ENCODE measurements around the gene BCL6B.

Gene BCL6B

DNA sequence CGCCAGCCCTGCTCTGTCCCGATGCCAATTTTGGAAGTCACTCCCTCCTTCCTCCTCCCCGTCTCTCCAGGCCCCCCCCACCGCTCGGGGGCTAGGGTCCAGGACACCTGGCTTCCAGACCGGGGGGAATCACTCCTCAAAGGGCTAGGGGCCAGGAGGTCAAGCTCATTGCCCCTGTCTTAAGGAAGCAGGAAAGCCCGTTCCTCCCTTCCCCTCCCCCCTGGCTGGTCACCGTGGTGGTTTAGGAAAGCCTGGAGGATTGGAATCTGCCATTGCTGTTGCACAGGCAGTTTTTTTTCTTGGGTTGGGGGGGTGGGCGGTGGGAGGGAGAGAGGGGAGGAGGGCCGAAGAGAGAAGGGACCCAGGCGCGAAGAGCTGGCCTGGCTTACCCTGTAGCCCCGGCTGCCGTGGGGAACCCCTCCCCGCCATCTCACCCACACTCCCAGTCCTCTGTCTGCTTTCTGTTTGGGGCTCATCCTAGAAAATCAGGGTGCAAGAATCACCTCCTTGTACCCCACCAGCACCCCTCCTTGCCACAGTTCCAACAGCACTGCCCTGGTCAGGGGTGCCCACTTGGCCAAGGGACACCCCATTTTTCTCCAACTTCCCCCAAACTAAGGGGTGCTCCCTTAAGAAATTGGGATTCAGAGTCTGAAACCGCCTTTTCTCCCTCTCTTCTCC, 2.9 kb upstream of the BCL6B start:
- peak overlapping the region; percentile 94 for H3K27ac ChIP-seq (ENCODE audit: low read length)
- H3K4me1 ChIP-seq (ENCODE audit: control insufficient read depth, insufficient read depth, low read length) = peaks cover 62% of the 10 kb centered on the region
- H3K9me3 ChIP-seq (ENCODE audit: control insufficient read depth in 2 of 2, low read length in 2 of 2) = no peaks in the 10 kb centered on the region
- peaks cover 16 to 24% of the 10 kb centered on the region in 2 donors for H3K27me3 ChIP-seq (ENCODE audit: control insufficient read depth in 1 of 2, insufficient read depth in 2 of 2, low read length in 2 of 2)
- H3K36me3 ChIP-seq (ENCODE audit: control insufficient read depth in 2 of 2, insufficient read depth in 2 of 2, low read length in 2 of 2) = peaks cover 2 to 9% of the 10 kb centered on the region in 2 donors
- peak overlapping the region; percentile 94 to 97 for H3K9ac ChIP-seq (ENCODE audit: low read length in 2 of 2)
- H3K4me3 ChIP-seq (ENCODE audit: low read length in 2 of 2) = peak overlapping the region; percentile 93 to 99

DNA sequence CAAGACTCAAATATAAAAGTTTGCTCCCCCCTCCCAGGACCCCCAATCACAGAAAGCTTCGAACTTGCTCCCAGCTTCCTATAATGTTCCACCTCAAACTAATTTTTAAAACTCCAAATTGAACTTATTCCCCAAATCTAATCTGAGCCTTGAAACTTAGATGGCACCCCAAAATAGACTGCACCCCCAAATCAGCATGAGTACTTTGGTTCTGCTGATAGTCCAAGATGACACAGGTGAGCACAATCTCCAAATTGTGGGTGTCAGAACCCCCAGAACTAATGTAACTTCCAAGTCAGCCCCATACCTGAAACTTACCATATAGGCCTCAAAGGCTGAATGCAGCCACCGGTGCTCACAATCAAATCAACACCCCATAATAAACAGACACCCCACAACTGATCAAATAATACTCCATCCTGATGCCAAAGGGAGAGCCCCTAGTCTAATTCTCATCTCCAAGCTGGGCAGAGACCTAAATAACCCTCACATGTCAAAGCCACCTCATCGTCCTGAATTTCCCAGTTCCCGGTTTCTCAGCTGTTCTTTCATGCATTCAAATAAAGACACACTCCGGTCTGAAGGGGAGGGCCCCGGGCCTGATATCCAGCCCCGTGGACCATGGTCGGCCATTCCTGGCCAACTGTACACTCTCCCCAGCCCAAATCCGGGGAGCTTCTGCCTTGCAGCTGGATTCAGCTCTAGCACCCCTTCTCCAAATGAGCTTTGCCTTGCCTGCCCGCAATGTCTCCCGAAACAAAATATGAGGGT, 1.8 kb upstream of the BCL6B start:
- H3K9ac ChIP-seq (ENCODE audit: low read length in 2 of 2) = peak overlapping the region; percentile 45 to 58

DNA sequence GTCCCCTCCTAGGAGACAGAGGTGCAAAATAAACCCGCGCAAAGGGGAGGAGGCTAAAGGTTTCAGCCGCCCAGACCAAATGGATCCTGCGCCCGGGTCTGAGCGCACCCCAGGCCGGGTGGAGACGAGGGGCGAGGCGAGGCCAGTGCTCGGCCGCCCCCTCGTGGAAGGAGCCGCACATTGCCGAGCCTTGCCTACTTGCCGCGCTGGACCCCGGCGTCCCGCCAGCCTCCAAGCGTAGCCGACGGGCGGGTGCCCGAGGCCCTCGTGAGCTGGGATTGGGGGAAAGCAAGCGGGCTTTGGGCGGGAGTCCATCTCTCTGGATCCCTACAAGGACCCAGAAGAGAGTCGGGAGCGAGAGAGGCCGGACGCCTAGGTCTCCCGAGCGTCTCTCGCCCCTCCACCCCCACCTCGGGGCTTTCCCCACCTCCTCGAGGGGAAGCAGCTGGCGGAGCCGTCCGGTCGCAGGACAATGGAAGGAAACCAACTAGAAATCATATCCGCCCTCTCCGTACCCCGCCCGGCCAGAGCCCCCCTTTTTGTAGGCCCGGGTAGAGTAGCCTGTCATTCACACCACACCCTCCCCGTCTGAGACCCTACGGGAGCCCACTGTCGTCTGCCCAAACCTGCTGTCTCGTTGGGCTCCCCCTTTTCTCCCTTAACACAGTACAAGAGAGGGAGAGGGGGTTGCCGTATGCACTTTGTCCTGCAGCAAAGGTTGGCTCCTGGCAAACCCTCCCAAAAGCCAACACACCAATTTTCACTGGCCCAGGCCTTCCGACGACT, 664 bp upstream of the BCL6B start:
- H3K4me3 ChIP-seq (ENCODE audit: low read length in 2 of 2) = peak overlapping the region; percentile 31 to 59
- peaks cover 47% of the 10 kb centered on the region for H3K4me1 ChIP-seq (ENCODE audit: control insufficient read depth, insufficient read depth, low read length)
- H3K36me3 ChIP-seq (ENCODE audit: control insufficient read depth in 2 of 2, insufficient read depth in 2 of 2, low read length in 2 of 2) = peaks cover 0 to 3% of the 10 kb centered on the region in 2 donors
- H3K9ac ChIP-seq (ENCODE audit: low read length in 2 of 2) = peak overlapping the region; percentile 45 to 58
- peaks cover 16 to 24% of the 10 kb centered on the region in 2 donors for H3K27me3 ChIP-seq (ENCODE audit: control insufficient read depth in 1 of 2, insufficient read depth in 2 of 2, low read length in 2 of 2)
- H3K9me3 ChIP-seq (ENCODE audit: control insufficient read depth in 2 of 2, low read length in 2 of 2) = no peaks in the 10 kb centered on the region
- H3K27ac ChIP-seq (ENCODE audit: low read length) = peak overlapping the region; percentile 64

More for the DNA sequence above, 1.8 kb upstream of the BCL6B start:
- H3K4me1 ChIP-seq (ENCODE audit: control insufficient read depth, insufficient read depth, low read length) = peaks cover 53% of the 10 kb centered on the region
- no peaks in the 10 kb centered on the region for H3K9me3 ChIP-seq (ENCODE audit: control insufficient read depth in 2 of 2, low read length in 2 of 2)
- no peak overlapping the region for H3K27ac ChIP-seq (ENCODE audit: low read length)
- H3K36me3 ChIP-seq (ENCODE audit: control insufficient read depth in 2 of 2, insufficient read depth in 2 of 2, low read length in 2 of 2) = peaks cover 2 to 9% of the 10 kb centered on the region in 2 donors
- peaks cover 16 to 24% of the 10 kb centered on the region in 2 donors for H3K27me3 ChIP-seq (ENCODE audit: control insufficient read depth in 1 of 2, insufficient read depth in 2 of 2, low read length in 2 of 2)
- H3K4me3 ChIP-seq (ENCODE audit: low read length in 2 of 2) = peak overlapping the region in 1 of 2 donors; percentile 59

DNA sequence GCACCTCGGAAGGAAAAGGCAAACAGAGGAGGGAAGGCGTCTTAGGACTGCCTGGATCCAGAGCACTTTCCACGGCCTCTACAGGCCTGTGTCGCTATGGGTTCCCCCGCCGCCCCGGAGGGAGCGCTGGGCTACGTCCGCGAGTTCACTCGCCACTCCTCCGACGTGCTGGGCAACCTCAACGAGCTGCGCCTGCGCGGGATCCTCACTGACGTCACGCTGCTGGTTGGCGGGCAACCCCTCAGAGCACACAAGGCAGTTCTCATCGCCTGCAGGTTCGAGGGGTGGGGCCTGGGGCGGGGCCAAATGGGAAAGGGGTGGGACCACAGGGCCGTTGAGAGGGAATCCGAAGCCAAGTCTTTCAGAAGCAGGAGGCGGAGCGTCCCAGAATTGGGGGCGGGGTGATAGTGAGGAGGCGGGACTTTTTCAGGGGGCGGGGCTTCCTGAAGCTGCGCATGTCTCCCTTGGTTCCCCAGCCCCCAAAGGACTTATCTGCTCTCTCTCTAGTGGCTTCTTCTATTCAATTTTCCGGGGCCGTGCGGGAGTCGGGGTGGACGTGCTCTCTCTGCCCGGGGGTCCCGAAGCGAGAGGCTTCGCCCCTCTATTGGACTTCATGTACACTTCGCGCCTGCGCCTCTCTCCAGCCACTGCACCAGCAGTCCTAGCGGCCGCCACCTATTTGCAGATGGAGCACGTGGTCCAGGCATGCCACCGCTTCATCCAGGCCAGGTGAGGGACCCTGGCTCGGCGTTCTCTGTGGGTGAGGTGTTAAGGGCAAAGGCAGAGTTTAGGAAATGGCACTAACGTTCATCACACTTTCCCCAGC, 939 bp downstream of the BCL6B start:
- Histone ChIP-seq H3K9ac (ENCODE audit: low read length in 2 of 2) (peak overlapping the region; percentile 42 to 51), H3K27me3 (ENCODE audit: control insufficient read depth in 1 of 2, insufficient read depth in 2 of 2, low read length in 2 of 2) (peaks cover 17 to 24% of the 10 kb centered on the region in 2 donors), H3K36me3 (ENCODE audit: control insufficient read depth in 2 of 2, insufficient read depth in 2 of 2, low read length in 2 of 2) (no peaks in the 10 kb centered on the region), H3K4me3 (ENCODE audit: low read length in 2 of 2) (peak overlapping the region in 1 of 2 donors; percentile 57), H3K9me3 (ENCODE audit: control insufficient read depth in 2 of 2, low read length in 2 of 2) (no peaks in the 10 kb centered on the region), H3K4me1 (ENCODE audit: control insufficient read depth, insufficient read depth, low read length) (peaks cover 31% of the 10 kb centered on the region), H3K27ac (ENCODE audit: low read length) (peak overlapping the region; percentile 64)

DNA sequence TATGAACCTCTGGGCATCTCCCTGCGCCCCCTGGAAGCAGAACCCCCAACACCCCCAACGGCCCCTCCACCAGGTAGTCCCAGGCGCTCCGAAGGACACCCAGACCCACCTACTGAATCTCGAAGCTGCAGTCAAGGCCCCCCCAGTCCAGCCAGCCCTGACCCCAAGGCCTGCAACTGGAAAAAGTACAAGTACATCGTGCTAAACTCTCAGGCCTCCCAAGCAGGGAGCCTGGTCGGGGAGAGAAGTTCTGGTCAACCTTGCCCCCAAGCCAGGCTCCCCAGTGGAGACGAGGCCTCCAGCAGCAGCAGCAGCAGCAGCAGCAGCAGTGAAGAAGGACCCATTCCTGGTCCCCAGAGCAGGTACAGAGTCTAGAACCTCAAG, 1.5 kb downstream of the BCL6B start:
- Histone ChIP-seq H3K27ac (ENCODE audit: low read length) (no peak overlapping the region), H3K9ac (ENCODE audit: low read length in 2 of 2) (no peak overlapping the region), H3K36me3 (ENCODE audit: control insufficient read depth in 2 of 2, insufficient read depth in 2 of 2, low read length in 2 of 2) (no peaks in the 10 kb centered on the region), H3K9me3 (ENCODE audit: control insufficient read depth in 2 of 2, low read length in 2 of 2) (no peaks in the 10 kb centered on the region), H3K27me3 (ENCODE audit: control insufficient read depth in 1 of 2, insufficient read depth in 2 of 2, low read length in 2 of 2) (peaks cover 17 to 24% of the 10 kb centered on the region in 2 donors), H3K4me3 (ENCODE audit: low read length in 2 of 2) (no peak overlapping the region), H3K4me1 (ENCODE audit: control insufficient read depth, insufficient read depth, low read length) (peaks cover 27% of the 10 kb centered on the region)

DNA sequence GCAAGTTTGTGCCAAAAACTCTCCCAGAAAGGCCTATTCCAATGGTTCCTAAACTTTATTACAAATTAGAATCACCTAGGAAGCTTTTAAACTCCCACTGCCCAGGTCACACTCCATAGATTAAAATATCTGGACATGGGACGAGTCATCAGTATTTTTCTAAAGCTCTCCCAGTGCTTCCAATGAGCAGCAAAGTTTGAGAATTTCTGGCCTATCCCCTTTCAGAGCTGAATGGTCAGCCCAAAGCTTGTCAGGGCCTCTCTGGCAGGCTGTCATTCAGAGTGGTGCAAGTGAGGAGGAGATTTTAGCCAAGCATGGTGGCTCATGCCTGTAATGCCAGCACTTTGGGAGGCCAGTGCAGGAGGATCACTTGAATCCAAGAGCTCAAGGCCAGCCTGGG, 2.4 kb downstream of the BCL6B start:
- Histone ChIP-seq H3K9me3 (ENCODE audit: control insufficient read depth in 2 of 2, low read length in 2 of 2) (no peaks in the 10 kb centered on the region), H3K4me1 (ENCODE audit: control insufficient read depth, insufficient read depth, low read length) (peaks cover 23% of the 10 kb centered on the region), H3K36me3 (ENCODE audit: control insufficient read depth in 2 of 2, insufficient read depth in 2 of 2, low read length in 2 of 2) (no peaks in the 10 kb centered on the region), H3K27me3 (ENCODE audit: control insufficient read depth in 1 of 2, insufficient read depth in 2 of 2, low read length in 2 of 2) (peaks cover 17 to 24% of the 10 kb centered on the region in 2 donors), H3K4me3 (ENCODE audit: low read length in 2 of 2) (no peak overlapping the region), H3K9ac (ENCODE audit: low read length in 2 of 2) (no peak overlapping the region), H3K27ac (ENCODE audit: low read length) (no peak overlapping the region)

DNA sequence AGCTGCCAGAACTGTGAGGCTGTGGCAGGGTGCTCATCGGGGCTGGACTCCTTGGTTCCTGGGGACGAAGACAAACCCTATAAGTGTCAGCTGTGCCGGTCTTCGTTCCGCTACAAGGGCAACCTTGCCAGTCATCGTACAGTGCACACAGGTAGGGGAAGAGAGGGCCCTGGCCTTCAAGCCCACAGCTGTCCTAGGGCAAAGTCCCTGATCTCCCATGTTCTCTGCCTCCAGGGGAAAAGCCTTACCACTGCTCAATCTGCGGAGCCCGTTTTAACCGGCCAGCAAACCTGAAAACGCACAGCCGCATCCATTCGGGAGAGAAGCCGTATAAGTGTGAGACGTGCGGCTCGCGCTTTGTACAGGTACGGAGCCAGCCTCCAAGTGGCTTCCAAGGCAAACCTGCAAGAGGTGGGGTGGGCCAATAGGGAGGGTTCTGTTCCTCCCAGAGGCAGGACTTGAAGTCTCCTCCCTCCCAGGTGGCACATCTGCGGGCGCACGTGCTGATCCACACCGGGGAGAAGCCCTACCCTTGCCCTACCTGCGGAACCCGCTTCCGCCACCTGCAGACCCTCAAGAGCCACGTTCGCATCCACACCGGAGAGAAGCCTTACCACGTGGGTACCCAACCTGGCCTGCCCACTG, 3.7 kb downstream of the BCL6B start:
- H3K36me3 ChIP-seq (ENCODE audit: control insufficient read depth in 2 of 2, insufficient read depth in 2 of 2, low read length in 2 of 2) = no peaks in the 10 kb centered on the region
- H3K9me3 ChIP-seq (ENCODE audit: control insufficient read depth in 2 of 2, low read length in 2 of 2) = no peaks in the 10 kb centered on the region
- H3K27me3 ChIP-seq (ENCODE audit: control insufficient read depth in 1 of 2, insufficient read depth in 2 of 2, low read length in 2 of 2) = peaks cover 12 to 24% of the 10 kb centered on the region in 2 donors
- H3K4me1 ChIP-seq (ENCODE audit: control insufficient read depth, insufficient read depth, low read length) = peaks cover 20% of the 10 kb centered on the region
- no peak overlapping the region for H3K27ac ChIP-seq (ENCODE audit: low read length)
- no peak overlapping the region for H3K9ac ChIP-seq (ENCODE audit: low read length in 2 of 2)
- no peak overlapping the region for H3K4me3 ChIP-seq (ENCODE audit: low read length in 2 of 2)

DNA sequence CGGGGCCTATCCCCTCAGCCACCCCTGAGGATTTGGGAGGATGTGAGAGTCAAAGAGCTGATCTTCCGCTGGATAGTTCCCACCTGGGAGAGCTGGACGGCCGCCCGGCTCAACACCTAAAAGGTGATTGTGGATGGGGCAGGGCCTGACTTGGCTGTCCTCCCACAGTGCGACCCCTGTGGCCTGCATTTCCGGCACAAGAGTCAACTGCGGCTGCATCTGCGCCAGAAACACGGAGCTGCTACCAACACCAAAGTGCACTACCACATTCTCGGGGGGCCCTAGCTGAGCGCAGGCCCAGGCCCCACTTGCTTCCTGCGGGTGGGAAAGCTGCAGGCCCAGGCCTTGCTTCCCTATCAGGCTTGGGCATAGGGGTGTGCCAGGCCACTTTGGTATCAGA, 4.5 kb downstream of the BCL6B start:
- H3K4me3 ChIP-seq (ENCODE audit: low read length in 2 of 2) = no peak overlapping the region
- no peak overlapping the region for H3K9ac ChIP-seq (ENCODE audit: low read length in 2 of 2)
- H3K9me3 ChIP-seq (ENCODE audit: control insufficient read depth in 2 of 2, low read length in 2 of 2) = no peaks in the 10 kb centered on the region
- H3K27me3 ChIP-seq (ENCODE audit: control insufficient read depth in 1 of 2, insufficient read depth in 2 of 2, low read length in 2 of 2) = peaks cover 9 to 18% of the 10 kb centered on the region in 2 donors
- peaks cover 12% of the 10 kb centered on the region for H3K4me1 ChIP-seq (ENCODE audit: control insufficient read depth, insufficient read depth, low read length)
- no peaks in the 10 kb centered on the region for H3K36me3 ChIP-seq (ENCODE audit: control insufficient read depth in 2 of 2, insufficient read depth in 2 of 2, low read length in 2 of 2)
- no peak overlapping the region for H3K27ac ChIP-seq (ENCODE audit: low read length)

DNA sequence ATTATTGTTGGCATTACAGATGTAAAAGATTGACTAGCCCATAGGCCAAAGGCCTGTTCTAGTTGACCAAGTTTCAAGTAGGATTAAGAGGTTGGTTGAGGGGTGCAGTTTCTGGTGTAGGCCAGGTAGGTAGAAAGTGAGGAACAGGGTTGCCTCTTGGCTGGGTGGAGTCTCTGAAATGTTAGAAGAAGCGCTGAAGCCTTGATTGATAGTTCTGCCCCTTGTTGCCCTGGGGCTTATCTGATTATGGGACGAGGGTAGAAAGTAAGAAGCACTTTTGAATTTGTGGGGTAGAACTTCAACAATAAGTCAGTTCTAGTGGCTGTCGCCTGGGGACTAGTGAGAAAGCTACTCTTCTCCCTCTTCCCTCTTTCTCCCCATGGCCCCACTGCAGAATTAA, 6.2 kb downstream of the BCL6B start:
- H3K27me3 ChIP-seq (ENCODE audit: control insufficient read depth in 1 of 2, insufficient read depth in 2 of 2, low read length in 2 of 2) = peaks cover 2 to 4% of the 10 kb centered on the region in 2 donors
- no peak overlapping the region for H3K9ac ChIP-seq (ENCODE audit: low read length in 2 of 2)
- H3K27ac ChIP-seq (ENCODE audit: low read length) = no peak overlapping the region
- H3K9me3 ChIP-seq (ENCODE audit: control insufficient read depth in 2 of 2, low read length in 2 of 2) = no peaks in the 10 kb centered on the region
- peaks cover 2% of the 10 kb centered on the region for H3K4me1 ChIP-seq (ENCODE audit: control insufficient read depth, insufficient read depth, low read length)
- H3K36me3 ChIP-seq (ENCODE audit: control insufficient read depth in 2 of 2, insufficient read depth in 2 of 2, low read length in 2 of 2) = no peaks in the 10 kb centered on the region
- H3K4me3 ChIP-seq (ENCODE audit: low read length in 2 of 2) = no peak overlapping the region

All from stomach smooth muscle (tissue), 2 donors.